K562 (cell line): ENCODE results near the gene MPC2. TPM values are rescaled to one million over a fixed set of nuclear protein-coding genes. Genes with fewer than 3 reads are reported as not detected.

ENCODE experiments used
- ATAC-seq: fragments of 200-7000 bp; cut with Tn5 transposase; 3 replicates; pipeline ENCODE4 v1.9.1; 2020; ENCODE audit warnings: moderate library complexity
- BruUV-seq: library from RNA; stranded (reverse); fragments of 400-500 nt; replicated peaks from 2 replicates; lab custom pipeline; 2021; lab: Mats Ljungman, UMichigan
- CTCF ChIA-PET: fragments of 300-600 bp; formaldehyde crosslinking; extraction: SDS; loops from one replicate; lab custom pipeline; 2021; ENCODE audit warnings: low intra/inter-chr PET ratio; lab: Yijun Ruan, JAX
- POLR2A ChIA-PET: fragments of 300-600, 350-650 bp; sonication (Branson Sonifier 250); formaldehyde crosslinking; extraction: SDS; loops from one replicate; lab custom pipeline; 2021; ENCODE audit warnings: antibody characterized with exemption, inconsistent platforms; lab: Yijun Ruan, JAX
- DNase-seq, 4 experiments: peaks; one replicate each; pipeline versions ENCODE4 v3.0.0 to v3.0.0-alpha.2; 2011 to 2018; ENCODE audit warnings: low spot score in 3 of 4, mixed read lengths in 3 of 4; ENCODE audit errors: extremely low read depth in 1 of 4
- FAIRE-seq: peaks from 2 replicates; lab custom pipeline; 2011; peaks lifted over from hg19 to GRCh38; lab: Jason Lieb, UNC
- H2AFZ ChIP-seq: 2 replicates; pipeline ENCODE4 v1.6.0; 2011; ENCODE audit warnings: low read depth, low read length, control low read depth, inconsistent platforms
- H3K27ac ChIP-seq: fragments of 200-600 bp; 3 replicates; pipeline ENCODE4 v1.8.0; 2011; ENCODE audit warnings: low read depth, mild to moderate bottlenecking, control low read depth, inconsistent platforms, low read length, moderate library complexity, mixed read lengths; ENCODE audit errors: extremely low read depth
- H3K27me3 ChIP-seq, 2 experiments: fragments of 300-600 bp in 1 of 2; 2 replicates in 1 of 2; 3 replicates in 1 of 2; pipeline versions ENCODE4 v1.6.0 to v1.8.0; 2011; ENCODE audit warnings: inconsistent platforms in 2 of 2, low read length in 2 of 2, mild to moderate bottlenecking in 1 of 2, mixed read lengths in 1 of 2, moderate library complexity in 1 of 2; ENCODE audit not compliant: control insufficient read depth in 2 of 2, insufficient read depth in 2 of 2
- H3K36me3 ChIP-seq: fragments of 300-600 bp; 3 replicates; pipeline ENCODE4 v1.8.0; 2011; ENCODE audit warnings: mild to moderate bottlenecking, low read length, inconsistent platforms; ENCODE audit not compliant: control insufficient read depth, insufficient read depth
- H3K4me1 ChIP-seq, 2 experiments: fragments of 200-600 bp in 1 of 2; replicated peaks in 1 of 2; 2 replicates in 1 of 2; 3 replicates in 1 of 2; pipeline versions ENCODE4 v1.5.1 to v1.8.0; 2011; ENCODE audit warnings: inconsistent platforms in 2 of 2, low read length in 2 of 2, mild to moderate bottlenecking in 1 of 2, mixed read lengths in 1 of 2, moderate library complexity in 1 of 2; ENCODE audit not compliant: control insufficient read depth in 2 of 2, insufficient read depth in 2 of 2
- H3K4me2 ChIP-seq: 2 replicates; pipeline ENCODE4 v1.6.1; 2011; ENCODE audit warnings: low read length, control low read depth, inconsistent platforms, mixed read lengths; ENCODE audit not compliant: insufficient read depth
- H3K4me3 ChIP-seq: fragments of 200-600 bp; sonication (generic), shearing (Covaris generic); 2 replicates; pipeline ENCODE4 v1.5.1; 2016; ENCODE audit warnings: control low read depth, inconsistent platforms
- H3K79me2 ChIP-seq: fragments of 200-600 bp; 3 replicates; pipeline ENCODE4 v1.8.0; 2011; ENCODE audit warnings: low read length, inconsistent platforms; ENCODE audit not compliant: control insufficient read depth, insufficient read depth
- H3K9ac ChIP-seq, 2 experiments: 2 replicates each; pipeline versions ENCODE4 v1.6.0 to v1.6.1; 2011; ENCODE audit warnings: low read depth in 2 of 2, low read length in 2 of 2, control low read depth in 1 of 2, inconsistent platforms in 1 of 2, mild to moderate bottlenecking in 1 of 2, mixed read lengths in 1 of 2; ENCODE audit not compliant: insufficient read depth in 1 of 2
- H3K9me1 ChIP-seq: one replicate; pipeline ENCODE4 v1.6.0; 2011; ENCODE audit warnings: inconsistent platforms, mild to moderate bottlenecking, low read length, moderate library complexity; ENCODE audit not compliant: control insufficient read depth, insufficient read depth
- H3K9me3 ChIP-seq: replicated peaks from 2 replicates; pipeline ENCODE4 v1.5.1; 2011; ENCODE audit warnings: low read depth, low read length, inconsistent platforms; ENCODE audit not compliant: control insufficient read depth, insufficient read depth
- H4K20me1 ChIP-seq: replicated peaks from 2 replicates; pipeline ENCODE4 v1.6.1; 2011; ENCODE audit warnings: low read length, inconsistent platforms, mixed read lengths; ENCODE audit not compliant: control insufficient read depth, insufficient read depth
- ARID3B ChIP-seq: fragments of 250-450 bp; sonication (Bioruptor Pico); IDR thresholded peaks from 2 replicates; pipeline ENCODE4 v1.4.0; 2020; ENCODE audit warnings: borderline replicate concordance
- ELK1 ChIP-seq: sonication (generic); formaldehyde crosslinking; IDR thresholded peaks from 2 replicates; pipeline ENCODE4 v1.8.1; 2022; ENCODE audit warnings: missing genetic modification reagents
- GTF2E2 ChIP-seq: fragments of 200-800 bp; sonication (Bioruptor generic); IDR thresholded peaks from 2 replicates; pipeline ENCODE4 v1.6.1; 2016; ENCODE audit warnings: missing genetic modification characterization, missing compliant biosample characterization
- NCOA1 ChIP-seq: fragments of 450-650 bp; IDR thresholded peaks from 2 replicates; pipeline ENCODE4 v1.6.1; 2016; ENCODE audit warnings: low read depth
- NCOR1 ChIP-seq: fragments of 450-650 bp; IDR thresholded peaks from 2 replicates; pipeline ENCODE4 v1.6.1; 2016; ENCODE audit warnings: mild to moderate bottlenecking, moderate library complexity
- NELFE ChIP-seq: IDR thresholded peaks from 2 replicates; pipeline ENCODE4 v1.6.1; 2011; ENCODE audit warnings: mild to moderate bottlenecking; ENCODE audit not compliant: insufficient read depth, insufficient read length
- PHF8 ChIP-seq: fragments of 200-600 bp; sonication (generic); IDR thresholded peaks from 2 replicates; pipeline ENCODE4 v1.6.1; 2012; ENCODE audit warnings: mixed run types, mild to moderate bottlenecking, inconsistent platforms, low read length, moderate library complexity, borderline replicate concordance
- PYGO2 ChIP-seq: fragments of 450-650 bp; IDR thresholded peaks from 2 replicates; pipeline ENCODE4 v1.6.1; 2016; ENCODE audit warnings: mild to moderate bottlenecking, missing genetic modification characterization, moderate library complexity, missing compliant biosample characterization
- RAD21 ChIP-seq, 2 experiments: fragments of 250-450 bp in 1 of 2; fragments of 450-650 bp in 1 of 2; sonication (Bioruptor Pico) in 1 of 2; formaldehyde crosslinking in 1 of 2; IDR thresholded peaks in 1 of 2; conservative IDR thresholded peaks in 1 of 2; 2 replicates each; pipeline versions ENCODE4 v1.4.0 to v1.8.0; 2020 to 2022; ENCODE audit warnings: mild to moderate bottlenecking in 2 of 2, moderate library complexity in 1 of 2
- RBM34 ChIP-seq: fragments of 200-400 bp; formaldehyde crosslinking; IDR thresholded peaks from 2 replicates; pipeline ENCODE4 v1.6.1; 2018; ENCODE audit warnings: low read length, borderline replicate concordance; ENCODE audit not compliant: insufficient read depth
- RCOR1 ChIP-seq, 2 experiments: IDR thresholded peaks; 2 replicates each; pipeline ENCODE4 v1.6.1; 2012; ENCODE audit warnings: low read depth in 2 of 2, low read length in 2 of 2, borderline replicate concordance in 1 of 2, improper control_type of control experiment in 1 of 2
- SOX6 ChIP-seq: fragments of 450-650 bp; IDR thresholded peaks from 2 replicates; pipeline ENCODE4 v1.6.1; 2014; ENCODE audit warnings: mild to moderate bottlenecking
- STAT6 ChIP-seq: sonication (generic); formaldehyde crosslinking; IDR thresholded peaks from 2 replicates; pipeline ENCODE4 v1.8.1; 2023; ENCODE audit warnings: mild to moderate bottlenecking, missing genetic modification reagents
- TGIF2 ChIP-seq: sonication (generic); formaldehyde crosslinking; IDR thresholded peaks from 2 replicates; pipeline ENCODE4 v1.8.1; 2022; ENCODE audit warnings: mild to moderate bottlenecking, missing genetic modification reagents, moderate library complexity
- ZBTB8A ChIP-seq: fragments of 450-650 bp; IDR thresholded peaks from 2 replicates; pipeline ENCODE4 v1.6.1; 2018; ENCODE audit warnings: mild to moderate bottlenecking, moderate library complexity; ENCODE audit not compliant: partially characterized antibody
- WGBS: fragments of 100-300 bp; shearing (Covaris generic); methylation state at CpG from one replicate; pipeline ENCODE4 v1.1.6; 2016; ENCODE audit warnings: low coverage, mixed read lengths; ENCODE audit not compliant: insufficient coverage; ENCODE audit errors: missing lambda C conversion rate; 5-methylcytosine and 5-hydroxymethylcytosine counted together
- in situ Hi-C: fragments of 300-500 bp; cut with MboI; formaldehyde crosslinking; loops from 4 replicates; pipeline ENCODE4 v1.15.0; 2018; ENCODE audit warnings: inconsistent platforms, mixed read lengths
- intact Hi-C: fragments of 100-400 bp; cut with micrococcal nuclease; formaldehyde crosslinking; loops from 2 replicates; pipeline ENCODE4 v1.14.2; 2022
- polyA plus RNA-seq, 8 experiments: library from polyadenylated mRNA; depleted of rRNA in 4 of 8; stranded (reverse) in 5 of 8; unstranded in 3 of 8; fragments of >200 nt; fragmentation: Nextera tagmentation in 2 of 8; fragmentation: Illumina TruSeq in 1 of 8; extraction: Ambion mirVana in 2 of 8; extraction: Trizol in 1 of 8; gene quantifications; 2 replicates each; pipeline versions ENCODE4 v1.2.1 to v1.2.3, GENCODE V29; 2011 to 2014; ENCODE audit warnings: inconsistent platforms in 1 of 8, missing spikeins in 1 of 8
- total RNA-seq, 7 experiments: library from RNA; depleted of rRNA in 6 of 7; stranded (reverse); fragments of >200 nt in 6 of 7; fragmentation: Illumina TruSeq in 2 of 7; extraction: Trizol in 2 of 7; gene quantifications; 2 replicates each; pipeline versions ENCODE4 v1.2.1 to v1.2.3, GENCODE V29; 2011 to 2021; ENCODE audit warnings: low replicate concordance in 1 of 7

Gene MPC2
- total and polyA plus RNA-seq, 9 of the 15 experiments (the other 6 are each of a cell fraction or from before 2014, with no cell fraction given) = 70.7 to 179 (median 144) TPM

GRCh38 chr1:167898578-167899222 is 38.2 kb downstream of the MPC2 start (continued):
- TF ChIP-seq ARID3B (CRISPR knock-in tag) = no peak
- TF ChIP-seq RAD21 (CRISPR knock-in tag; conservative IDR thresholded peaks at IDR 0.05 in 1 of 2, IDR thresholded peaks at IDR 0.05 in 1 of 2) = no peak
- no peak for TF ChIP-seq PHF8
- 0 out of 2 replicates have a peak, but pooled peaks have one; percentile 13 for TF ChIP-seq NCOR1
- peak; percentile 54; the same call in 1 of the 2 replicates for TF ChIP-seq SOX6
- peak in 1 of 2 experiments; percentile 42; a peak in 1 of 4 replicates for TF ChIP-seq RCOR1 (IDR thresholded peaks at IDR 0.05; ENCODE audit: borderline replicate concordance in 1 of 2, low read depth in 2 of 2, low read length in 2 of 2)

- H2AFZ ChIP-seq = no peak overlapping the region
- H3K27ac ChIP-seq = no peak overlapping the region
- intact Hi-C loops = no loop called here
- peak overlapping the region in 1 of 2 experiments; percentile 14; a peak in 1 of 4 replicates for H3K9ac ChIP-seq
- no peaks in the 10 kb centered on the region for H3K9me1 ChIP-seq
- peaks cover 7% of the 10 kb centered on the region; the same call in 2 of the 3 replicates for H3K79me2 ChIP-seq
- H3K4me2 ChIP-seq = no peak overlapping the region
- no peaks in the 10 kb centered on the region for H3K9me3 ChIP-seq
- FAIRE-seq (no peak), DNase-seq (no peak), ATAC-seq (peak; percentile 53)
- H3K4me1 ChIP-seq = peaks cover 0 to 4% of the 10 kb centered on the region in 2 experiments; a peak in 3 of 5 replicates
- no peaks in the 10 kb centered on the region for H3K27me3 ChIP-seq
- in situ Hi-C loops = no loop called here
- H4K20me1 ChIP-seq = no peaks in the 10 kb centered on the region
- BruUV-seq = no TSS peak
- H3K36me3 ChIP-seq = no peaks in the 10 kb centered on the region
- H3K4me3 ChIP-seq = no peak overlapping the region
- ChIA-PET CTCF (interaction anchor here (0.6 kb wide), 1 partner anchor 179 kb away, joined by 3 read pairs; no protein-coding TSS in a partner anchor), POLR2A (interaction anchor here (0.6 to 1.0 kb wide), 3 partner anchors 16 to 326 kb away, joined by 3 read pairs; no protein-coding TSS in a partner anchor)
- 55% methylated on average over 2 of the region's 2 CpGs for WGBS
- TF ChIP-seq RBM34 (no peak), ELK1 (CRISPR knock-in tag) (no peak), ZBTB8A (no peak), GTF2E2 (no peak), STAT6 (CRISPR knock-in tag) (no peak), PYGO2 (tag) (no peak), NCOA1 (no peak), NELFE (no peak), TGIF2 (CRISPR knock-in tag) (no peak)
Measured at GRCh38 chr1:167893798-167894197, 43.1 kb downstream of the MPC2 start.
